ENCODE data around the gene CCDC6.
"Not testable (repeated sequence)": the region's sequence is repeated elsewhere in the genome, so short reads cannot be mapped to it uniquely, and the experiment has no call there.

The CCDC6 gene

DNA sequence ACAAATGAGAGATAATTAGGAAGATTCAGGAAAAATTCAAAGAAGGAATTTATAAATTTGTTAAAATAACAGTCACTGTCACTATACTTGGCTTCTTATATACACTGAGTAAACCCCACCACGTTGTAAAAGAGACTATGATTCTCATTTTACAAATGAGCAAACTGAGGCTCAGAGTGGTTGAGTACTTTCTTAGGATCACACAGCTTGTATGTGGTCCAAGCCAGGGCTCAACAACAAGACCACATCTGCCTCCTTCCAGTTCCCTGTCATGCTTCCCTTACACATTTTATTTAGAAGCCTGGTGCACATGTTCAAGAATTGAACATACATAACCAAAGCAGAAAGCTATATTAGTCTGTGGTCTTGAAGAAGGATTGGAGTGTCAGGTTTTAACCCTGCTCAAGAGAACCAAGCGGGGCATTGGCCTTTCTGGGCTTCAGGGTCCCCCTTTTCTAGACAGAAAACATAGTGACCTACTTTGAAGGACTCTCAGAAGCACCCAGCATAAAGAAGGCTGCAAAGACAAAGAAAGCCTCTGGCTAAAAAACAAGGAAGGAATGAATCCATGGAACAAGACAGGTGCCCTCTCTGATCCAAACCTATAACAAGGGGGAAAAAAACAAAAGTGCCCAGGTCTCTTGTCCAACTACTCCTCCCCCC is 153.9 kb downstream of the CCDC6 start:
- TF ChIP-seq, protein P1, sequence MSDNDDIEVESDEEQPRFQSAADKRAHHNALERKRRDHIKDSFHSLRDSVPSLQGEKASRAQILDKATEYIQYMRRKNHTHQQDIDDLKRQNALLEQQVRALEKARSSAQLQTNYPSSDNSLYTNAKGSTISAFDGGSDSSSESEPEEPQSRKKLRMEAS (IDR thresholded peaks at IDR 0.05; ENCODE audit: low read depth, low read length), result no peak
- TF ChIP-seq POLR2A (IDR thresholded peaks at IDR 0.05; ENCODE audit: extremely low read depth, insufficient read length), result no peak
- TF ChIP-seq, protein P2, sequence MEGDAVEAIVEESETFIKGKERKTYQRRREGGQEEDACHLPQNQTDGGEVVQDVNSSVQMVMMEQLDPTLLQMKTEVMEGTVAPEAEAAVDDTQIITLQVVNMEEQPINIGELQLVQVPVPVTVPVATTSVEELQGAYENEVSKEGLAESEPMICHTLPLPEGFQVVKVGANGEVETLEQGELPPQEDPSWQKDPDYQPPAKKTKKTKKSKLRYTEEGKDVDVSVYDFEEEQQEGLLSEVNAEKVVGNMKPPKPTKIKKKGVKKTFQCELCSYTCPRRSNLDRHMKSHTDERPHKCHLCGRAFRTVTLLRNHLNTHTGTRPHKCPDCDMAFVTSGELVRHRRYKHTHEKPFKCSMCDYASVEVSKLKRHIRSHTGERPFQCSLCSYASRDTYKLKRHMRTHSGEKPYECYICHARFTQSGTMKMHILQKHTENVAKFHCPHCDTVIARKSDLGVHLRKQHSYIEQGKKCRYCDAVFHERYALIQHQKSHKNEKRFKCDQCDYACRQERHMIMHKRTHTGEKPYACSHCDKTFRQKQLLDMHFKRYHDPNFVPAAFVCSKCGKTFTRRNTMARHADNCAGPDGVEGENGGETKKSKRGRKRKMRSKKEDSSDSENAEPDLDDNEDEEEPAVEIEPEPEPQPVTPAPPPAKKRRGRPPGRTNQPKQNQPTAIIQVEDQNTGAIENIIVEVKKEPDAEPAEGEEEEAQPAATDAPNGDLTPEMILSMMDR (IDR thresholded peaks at IDR 0.05; ENCODE audit: low read depth, low read length), result no peak
- TF ChIP-seq MYC (IDR thresholded peaks at IDR 0.05; ENCODE audit: low read depth, low read length), result no peak
- no peak overlapping the region for H3K4me3 ChIP-seq (ENCODE audit: low read depth, low read length)
- DNase-seq (ENCODE audit: low read depth), result no peak

DNA sequence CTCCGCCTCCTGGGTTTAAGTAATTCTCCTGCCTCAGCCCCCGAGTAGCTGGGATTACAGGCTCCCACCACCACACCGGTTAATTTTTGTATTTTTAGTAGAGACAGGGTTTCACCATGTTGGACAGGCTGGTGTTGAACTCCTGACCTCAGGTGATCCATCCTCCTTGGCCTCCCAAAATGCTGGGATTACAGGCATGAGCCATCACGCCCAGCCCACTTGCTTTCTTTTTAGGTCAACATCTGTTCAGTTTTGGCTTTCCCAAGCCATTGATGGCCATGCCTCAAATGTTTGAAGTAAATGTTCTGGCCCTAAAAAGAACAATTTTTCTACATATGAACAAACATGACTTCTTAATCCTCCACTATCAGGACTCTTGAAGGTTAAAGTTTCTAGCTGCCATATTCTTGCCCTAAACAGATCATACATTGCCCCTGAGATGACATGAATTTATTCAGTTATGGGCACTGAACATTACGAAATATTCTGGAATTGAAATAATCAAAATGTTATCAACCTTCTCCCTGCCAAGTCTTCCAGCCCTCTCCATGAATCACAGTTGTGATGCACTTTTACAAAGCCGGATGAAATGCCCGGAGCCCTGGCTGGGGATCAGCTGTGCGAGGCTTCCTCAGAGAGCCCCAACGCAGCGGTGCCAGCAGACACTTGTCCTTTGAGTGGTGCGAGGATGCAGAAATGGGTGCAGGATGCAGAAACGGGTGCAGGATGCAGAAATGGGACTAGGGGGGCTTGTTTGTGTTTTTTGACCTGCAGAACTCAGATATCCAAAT is 156.0 kb downstream of the CCDC6 start:
- no peak for DNase-seq (ENCODE audit: low read depth)
- H3K4me3 ChIP-seq (ENCODE audit: low read depth, low read length), result no peak overlapping the region
- TF ChIP-seq, protein P2 (IDR thresholded peaks at IDR 0.05; ENCODE audit: low read depth, low read length), result no peak
- TF ChIP-seq POLR2A (IDR thresholded peaks at IDR 0.05; ENCODE audit: extremely low read depth, insufficient read length), result no peak
- TF ChIP-seq, protein P1 (IDR thresholded peaks at IDR 0.05; ENCODE audit: low read depth, low read length), result no peak
- TF ChIP-seq MYC (IDR thresholded peaks at IDR 0.05; ENCODE audit: low read depth, low read length), result no peak

DNA sequence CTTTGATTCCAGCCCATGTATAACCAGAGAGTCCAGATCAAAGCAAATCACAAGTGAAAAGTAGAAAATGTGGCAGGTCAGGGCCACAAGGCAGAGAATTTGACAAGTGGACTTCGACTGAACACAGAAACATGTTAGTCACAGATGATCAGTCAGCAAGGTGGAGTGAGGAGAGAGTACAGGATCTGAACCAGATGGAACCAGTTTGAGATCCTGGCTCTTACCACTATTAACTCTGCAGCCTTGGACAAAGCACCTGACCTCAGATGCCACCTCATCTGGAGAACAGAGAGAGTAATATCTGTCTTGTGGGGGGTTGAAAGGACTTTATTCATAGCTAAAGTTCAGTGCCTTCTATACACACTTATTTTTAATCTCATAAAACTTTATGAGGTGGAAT is 157.5 kb downstream of the CCDC6 start:
- DNase-seq (ENCODE audit: low read depth), result no peak
- TF ChIP-seq, protein P2 (IDR thresholded peaks at IDR 0.05; ENCODE audit: low read depth, low read length), result no peak
- TF ChIP-seq, protein P1 (IDR thresholded peaks at IDR 0.05; ENCODE audit: low read depth, low read length), result no peak
- TF ChIP-seq MYC (IDR thresholded peaks at IDR 0.05; ENCODE audit: low read depth, low read length), result no peak
- TF ChIP-seq POLR2A (IDR thresholded peaks at IDR 0.05; ENCODE audit: extremely low read depth, insufficient read length), result no peak
- no peak overlapping the region for H3K4me3 ChIP-seq (ENCODE audit: low read depth, low read length)

DNA sequence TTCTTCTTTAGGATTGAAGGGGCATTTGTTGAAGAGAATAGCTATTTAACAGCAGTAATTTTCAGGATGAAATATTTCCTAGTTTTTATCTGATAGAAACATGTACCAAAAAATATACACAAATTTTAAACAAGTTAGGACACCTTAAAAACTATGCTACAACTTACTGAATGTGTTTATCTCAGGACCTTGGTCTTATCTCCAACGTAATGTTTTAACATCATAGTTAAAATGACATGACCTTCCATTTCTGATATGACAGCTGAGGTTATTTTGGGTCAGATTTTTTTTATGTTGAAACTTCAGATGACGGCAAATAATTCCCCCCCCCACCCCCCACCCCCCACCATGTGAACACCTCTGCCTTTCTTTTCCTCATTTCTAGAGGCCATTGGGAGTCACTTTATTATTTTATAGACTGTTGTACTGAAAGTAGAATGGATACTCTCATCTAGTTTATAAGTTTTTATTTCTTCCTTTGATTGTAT is 161.1 kb downstream of the CCDC6 start:
- no peak for DNase-seq (ENCODE audit: low read depth)
- TF ChIP-seq MYC (IDR thresholded peaks at IDR 0.05; ENCODE audit: low read depth, low read length), result no peak
- no peak overlapping the region for H3K4me3 ChIP-seq (ENCODE audit: low read depth, low read length)

DNA sequence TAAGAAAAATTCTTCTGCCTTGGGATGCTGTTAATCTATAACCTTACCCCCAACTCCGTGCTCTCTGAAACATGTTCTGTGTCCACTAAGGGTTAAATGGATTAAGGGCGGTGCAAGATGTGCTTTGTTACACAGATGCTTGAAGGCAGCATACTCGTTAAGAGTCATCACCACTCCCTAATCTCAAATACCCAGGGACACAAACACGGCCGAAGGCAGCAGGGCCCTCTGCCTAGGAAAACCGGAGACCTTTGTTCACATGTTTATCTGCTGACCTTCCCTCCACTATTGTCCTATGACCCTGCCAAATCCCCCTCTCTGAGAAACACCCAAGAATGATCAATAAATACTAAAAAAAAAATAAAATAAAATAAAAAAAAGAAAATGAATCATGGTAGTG is 161.6 kb downstream of the CCDC6 start:
- H3K4me3 ChIP-seq (ENCODE audit: low read depth, low read length); DNase-seq (ENCODE audit: low read depth): not testable (repeated sequence)

DNA sequence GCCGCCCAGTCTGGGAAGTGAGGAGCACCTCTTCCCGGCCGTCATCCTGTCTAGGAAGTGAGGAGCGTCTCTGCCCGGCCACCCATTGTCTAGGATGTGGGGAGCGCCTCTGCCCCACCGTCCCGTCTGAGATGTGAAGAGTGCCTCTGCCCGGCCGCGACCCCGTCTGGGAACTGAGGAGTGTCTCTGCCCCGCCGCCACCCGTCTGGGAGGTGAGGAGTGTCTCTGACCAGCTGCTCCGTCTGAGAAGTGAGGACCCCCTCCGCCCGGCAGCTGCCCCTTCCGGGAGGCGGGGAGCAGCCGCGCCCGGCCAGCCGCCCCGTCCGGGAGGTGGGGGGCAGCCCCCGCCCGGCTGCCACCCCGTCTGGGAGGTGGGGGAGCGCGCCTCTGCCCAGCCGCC is 162.2 kb downstream of the CCDC6 start:
- not testable (repeated sequence) for DNase-seq (ENCODE audit: low read depth)

DNA sequence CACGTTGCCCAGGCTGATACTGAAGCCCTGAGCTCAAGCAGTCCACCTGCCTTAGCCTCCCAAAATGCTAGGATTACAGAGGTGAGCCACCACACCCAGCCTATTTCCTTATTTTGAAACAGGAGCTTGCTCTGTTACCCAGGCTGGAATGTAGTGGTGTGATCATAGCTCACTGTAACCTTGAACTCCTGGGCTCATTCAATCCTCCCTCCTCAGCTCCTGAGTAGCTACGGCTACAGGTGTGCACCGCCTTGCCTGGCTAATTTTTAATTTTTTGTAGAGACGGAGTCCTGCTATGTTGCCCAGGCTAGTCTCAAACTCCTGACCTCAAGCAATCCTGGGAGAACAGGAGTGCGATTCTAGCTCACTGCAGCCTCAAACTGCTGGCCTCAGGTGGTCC is 164.8 kb downstream of the CCDC6 start:
- TF ChIP-seq, protein P2 (IDR thresholded peaks at IDR 0.05; ENCODE audit: low read depth, low read length), result no peak
- TF ChIP-seq, protein P1 (IDR thresholded peaks at IDR 0.05; ENCODE audit: low read depth, low read length), result no peak
- TF ChIP-seq MYC (IDR thresholded peaks at IDR 0.05; ENCODE audit: low read depth, low read length) (no peak), POLR2A (IDR thresholded peaks at IDR 0.05; ENCODE audit: extremely low read depth, insufficient read length) (no peak)
- H3K4me3 ChIP-seq (ENCODE audit: low read depth, low read length), result no peak overlapping the region
- no peak for DNase-seq (ENCODE audit: low read depth)

More for the DNA sequence above, 162.2 kb downstream of the CCDC6 start:
- H3K4me3 ChIP-seq (ENCODE audit: low read depth, low read length), result not testable (repeated sequence)
